ENCODE data around the gene ARID1A. TPM values are rescaled to one million over a fixed set of nuclear protein-coding genes. Genes with fewer than 3 reads are reported as not detected.

Gene ARID1A
- polyA plus RNA-seq, 2 of the 4 experiments (the other 2 are of a cell fraction) = 17.4 to 21.4 TPM

- ATAC-seq (no peak), FAIRE-seq (no peak), DNase-seq (ENCODE audit: low read depth in 1 of 2, low spot score in 1 of 2) (no peak)
- no peak for TF ChIP-seq NFE2L2 (conservative IDR thresholded peaks at IDR 0.05; ENCODE audit: low read length)
- no peak for TF ChIP-seq TP53 (CRISPR knock-in tag; IDR thresholded peaks at IDR 0.05)
- TF ChIP-seq HOXB13 (CRISPR knock-in tag; IDR thresholded peaks at IDR 0.05; ENCODE audit: low read depth) = no peak
- TF ChIP-seq MAZ (IDR thresholded peaks at IDR 0.05; ENCODE audit: borderline replicate concordance, low read depth, low read length) = no peak
- TF ChIP-seq ZSCAN20 (CRISPR knock-in tag; IDR thresholded peaks at IDR 0.05) = no peak
- no peak for TF ChIP-seq BHLHE40 (IDR thresholded peaks at IDR 0.05; ENCODE audit: low read depth, low read length)
- no peak for TF ChIP-seq MAFK (IDR thresholded peaks at IDR 0.05; ENCODE audit: partially characterized antibody)
- no peak for TF ChIP-seq EHF (CRISPR knock-in tag; IDR thresholded peaks at IDR 0.05)
- TF ChIP-seq HDAC2 (IDR thresholded peaks at IDR 0.05) = no peak
- TF ChIP-seq ZFP36 (IDR thresholded peaks at IDR 0.05; ENCODE audit: borderline replicate concordance, partially characterized antibody) = no peak
- TF ChIP-seq TFCP2L1 (CRISPR knock-in tag; IDR thresholded peaks at IDR 0.05) = no peak
- no peak for TF ChIP-seq USF2 (IDR thresholded peaks at IDR 0.05)
- TF ChIP-seq ELK1 (IDR thresholded peaks at IDR 0.05; ENCODE audit: low read depth, low read length) = no peak
- no peak for TF ChIP-seq CTCF (IDR thresholded peaks at IDR 0.05)
- TF ChIP-seq ZNF302 (CRISPR knock-in tag; IDR thresholded peaks at IDR 0.05) = no peak
- no peak for TF ChIP-seq REST (IDR thresholded peaks at IDR 0.05)
- no peak for TF ChIP-seq CBX8 (IDR thresholded peaks at IDR 0.05)
- POLR2A ChIA-PET = no interaction called here
- H3K4me3 ChIP-seq = no peak overlapping the region
- H3K4me1 ChIP-seq = peaks cover 29% of the 10 kb centered on the region
- H3K27ac ChIP-seq = no peak overlapping the region
- WGBS (ENCODE audit: missing lambda C conversion rate) = 68% methylated on average over 3 of the region's 3 CpGs
- no peak overlapping the region for H3K4me2 ChIP-seq
- no peaks in the 10 kb centered on the region for H3K9me3 ChIP-seq
- CTCF ChIA-PET = interaction anchor here (0.9 to 1.0 kb wide), 2 partner anchors 20 to 167 kb away, joined by 3 to 6 read pairs; no protein-coding TSS in a partner anchor
Measured at GRCh38 chr1:26768755-26769154, 72.9 kb downstream of the ARID1A start.

GRCh38 chr1:26771285-26771642 lies 75.4 kb downstream of the ARID1A start:
- Histone ChIP-seq H3K9me3 (no peaks in the 10 kb centered on the region), H3K4me3 (no peak overlapping the region), H3K4me2 (peak overlapping the region; percentile 54), H3K4me1 (peaks cover 29% of the 10 kb centered on the region), H3K27ac (peak overlapping the region; percentile 3 to 78; a peak in 4 of 6 replicates)
- ChIA-PET POLR2A (no interaction called here), CTCF (interaction anchor here (1.0 to 1.7 kb wide), 2 partner anchors 17 to 169 kb away, joined by 3 to 9 read pairs; no protein-coding TSS in a partner anchor)
- DNase-seq (ENCODE audit: low read depth in 1 of 2, low spot score in 1 of 2) (no peak), FAIRE-seq (no peak), ATAC-seq (peak in 1 of 2 experiments; percentile 42; a peak in 3 of 6 replicates)
- no peak for TF ChIP-seq NPAS2 (CRISPR knock-in tag; IDR thresholded peaks at IDR 0.05; ENCODE audit: borderline replicate concordance)
- no peak for TF ChIP-seq HEYL (CRISPR knock-in tag; IDR thresholded peaks at IDR 0.05)
- WGBS (ENCODE audit: missing lambda C conversion rate) = 30% methylated on average over 3 of the region's 3 CpGs
